GM12878 (cell line): ENCODE data around the gene MAOA.

ENCODE experiments used
- ESRRA ChIP-seq: IDR thresholded peaks from 2 replicates; pipeline ENCODE4 v1.6.1; 2012; ENCODE audit warnings: mild to moderate bottlenecking, low read length, improper control_type of control experiment
- GABPA ChIP-seq: IDR thresholded peaks from 2 replicates; pipeline ENCODE4 v1.6.1; 2014; ENCODE audit warnings: antibody characterized with exemption, low read depth, mild to moderate bottlenecking, inconsistent platforms
- SMAD5 ChIP-seq: IDR thresholded peaks from 2 replicates; pipeline ENCODE4 v1.6.1; 2016; ENCODE audit warnings: antibody characterized with exemption, low read depth

GRCh38 chrX:43753637-43754036, 97.5 kb downstream of the MAOA start:
- TF ChIP-seq SMAD5, result no peak
- TF ChIP-seq GABPA, result no peak
- TF ChIP-seq ESRRA, result no peak
